CD4-positive, alpha-beta T cell treated with Interleukin-2 at 100 ng/mL for 4 hours (primary cell): ENCODE results near the gene KDM7A.

Experiments used
- DNase-seq: peaks from one replicate; pipeline ENCODE4 v3.0.0-alpha.2; 2020; ENCODE audit warnings: low spot score

Gene KDM7A

DNA sequence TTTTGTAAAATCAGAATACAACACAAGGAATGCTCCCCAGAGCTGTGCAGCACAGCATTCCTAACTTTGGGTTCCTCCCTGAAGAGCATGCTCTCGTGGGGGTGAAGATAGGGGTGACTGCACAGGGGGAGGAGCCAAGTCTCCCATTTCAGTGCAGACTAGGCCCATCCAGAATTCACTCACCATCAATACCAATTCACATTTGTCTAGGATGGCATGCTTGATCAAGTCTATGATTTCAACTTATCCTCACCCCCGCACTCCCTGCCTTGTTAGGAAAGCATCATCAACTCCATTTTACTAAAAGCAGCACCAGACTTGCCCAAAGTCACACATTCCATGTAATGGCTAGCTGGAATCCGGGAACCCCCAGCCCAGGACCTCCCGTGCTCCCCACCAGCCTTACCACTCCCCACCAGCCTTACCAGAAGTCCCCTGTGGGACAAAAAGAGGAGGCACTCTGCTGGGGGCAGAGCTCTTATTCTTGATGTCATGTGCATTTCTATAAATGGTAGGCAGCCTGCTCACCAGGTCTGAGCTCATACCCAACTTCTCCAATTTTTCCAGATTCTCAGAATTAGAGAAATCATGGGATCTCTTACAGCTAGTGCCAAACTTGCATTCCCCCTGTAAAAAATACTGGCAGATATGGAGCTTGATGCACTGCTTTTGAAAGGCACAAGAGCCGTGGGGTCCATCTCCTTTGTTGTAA, 120.2 kb downstream of the KDM7A start:
- DNase-seq: no peak

DNA sequence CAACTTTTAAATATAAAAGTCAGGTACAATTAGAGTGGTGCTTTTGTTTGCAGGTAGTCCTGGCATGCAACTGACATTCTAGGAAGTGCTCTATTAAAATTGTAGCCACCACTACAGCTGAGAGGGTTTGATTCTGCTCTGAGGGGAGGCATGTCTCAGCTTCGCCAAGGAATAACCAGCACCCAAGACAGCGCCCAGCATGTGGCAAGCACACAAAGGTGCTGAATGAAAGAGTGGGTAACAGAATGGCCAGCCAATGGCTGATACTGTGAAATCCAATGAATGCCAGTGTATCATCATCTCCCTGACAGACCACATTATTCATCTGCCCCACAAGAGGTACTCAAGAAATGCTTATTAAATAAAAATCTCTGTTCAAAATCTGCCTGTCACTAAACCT, 121.0 kb downstream of the KDM7A start:
- no peak for DNase-seq

DNA sequence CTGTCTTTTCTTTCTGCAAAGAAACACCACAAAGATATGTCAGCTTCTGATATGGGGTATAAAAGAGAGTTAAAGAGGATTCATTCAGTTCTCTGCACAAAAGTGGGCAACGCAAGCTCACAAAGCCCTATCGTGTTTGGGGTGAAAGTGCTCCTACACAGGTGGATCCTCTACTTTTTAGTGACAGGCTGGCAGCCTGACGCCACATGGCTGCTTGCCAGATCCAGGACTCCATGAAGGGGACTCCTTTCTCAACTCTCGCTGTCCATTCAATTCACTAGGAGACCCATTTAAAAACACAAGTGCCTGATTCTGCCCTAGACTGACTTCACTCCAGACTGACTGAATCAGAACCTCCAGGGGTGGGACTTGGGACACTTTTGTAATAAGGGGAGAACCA, 122.0 kb downstream of the KDM7A start:
- no peak for DNase-seq

DNA sequence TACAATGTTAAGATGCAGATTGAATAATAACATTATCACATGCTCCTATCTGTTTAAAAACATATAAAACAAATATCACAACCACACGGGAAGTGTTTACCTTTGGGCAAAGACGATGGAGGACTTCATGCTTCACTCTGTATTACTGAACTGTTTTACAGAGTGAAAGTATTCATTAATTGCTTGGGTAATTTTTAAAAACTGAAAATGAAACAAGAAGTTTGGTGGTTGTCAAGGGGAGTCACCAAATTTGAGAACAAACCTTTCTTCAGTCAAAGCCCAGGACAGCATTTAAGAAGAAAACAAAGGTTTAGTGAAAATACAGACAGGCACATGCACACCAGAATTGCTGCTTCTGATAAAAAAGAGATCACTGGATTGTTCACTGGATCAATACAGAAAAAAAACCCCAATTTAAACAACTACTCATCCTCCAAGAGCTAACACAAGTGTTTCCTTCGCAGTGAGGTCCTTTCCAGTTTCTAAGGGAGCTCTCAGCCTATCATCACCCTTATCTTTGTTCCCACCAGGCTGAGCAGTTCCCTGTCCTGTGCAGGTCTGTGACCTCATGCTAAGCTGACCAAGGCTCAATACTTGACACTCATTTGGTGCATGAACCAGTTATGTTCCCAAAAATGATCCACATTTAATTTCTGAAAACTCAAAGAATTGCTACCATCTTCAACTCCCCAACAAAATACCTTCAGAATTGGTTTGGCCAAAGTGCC, 122.8 kb downstream of the KDM7A start:
- no peak for DNase-seq

DNA sequence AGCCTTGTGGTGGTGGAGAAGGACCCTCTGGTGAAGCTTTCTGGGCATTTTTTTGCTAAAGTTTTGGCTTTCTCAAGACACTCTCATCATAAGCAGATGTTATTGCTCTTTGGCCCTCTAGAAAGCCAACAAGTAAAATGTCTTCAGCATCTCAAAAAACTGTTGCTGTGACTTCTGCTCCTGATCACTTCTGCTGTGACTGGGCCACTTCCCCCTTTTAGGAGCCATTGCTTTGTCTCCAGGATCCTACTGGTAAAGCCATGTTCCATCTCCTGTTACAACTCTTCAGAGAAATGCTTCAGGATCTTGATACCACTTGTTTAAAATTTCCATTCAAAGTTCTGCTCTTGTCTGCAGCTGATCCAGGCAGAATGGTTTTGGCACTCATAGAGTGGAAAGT, 125.0 kb downstream of the KDM7A start:
- DNase-seq: no peak

DNA sequence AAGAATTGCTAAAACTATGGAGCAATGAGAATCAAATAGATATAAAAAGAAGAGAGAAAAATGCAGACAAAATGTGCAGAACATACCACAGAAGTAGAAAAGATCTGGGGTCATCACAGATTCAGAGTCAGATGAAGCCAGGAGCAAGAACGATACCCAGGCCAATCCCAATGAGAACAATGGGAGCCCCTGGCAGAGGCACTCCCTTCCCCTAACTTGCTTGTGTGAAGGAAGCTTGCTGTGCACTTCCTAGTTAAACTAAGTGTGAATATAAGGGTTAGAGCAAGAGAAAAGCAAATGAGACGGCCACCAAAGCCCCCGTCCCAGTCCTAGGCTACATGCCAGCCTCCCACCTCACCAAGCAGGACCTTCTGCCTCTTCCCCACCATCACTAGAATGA, 126.7 kb downstream of the KDM7A start:
- DNase-seq: no peak

DNA sequence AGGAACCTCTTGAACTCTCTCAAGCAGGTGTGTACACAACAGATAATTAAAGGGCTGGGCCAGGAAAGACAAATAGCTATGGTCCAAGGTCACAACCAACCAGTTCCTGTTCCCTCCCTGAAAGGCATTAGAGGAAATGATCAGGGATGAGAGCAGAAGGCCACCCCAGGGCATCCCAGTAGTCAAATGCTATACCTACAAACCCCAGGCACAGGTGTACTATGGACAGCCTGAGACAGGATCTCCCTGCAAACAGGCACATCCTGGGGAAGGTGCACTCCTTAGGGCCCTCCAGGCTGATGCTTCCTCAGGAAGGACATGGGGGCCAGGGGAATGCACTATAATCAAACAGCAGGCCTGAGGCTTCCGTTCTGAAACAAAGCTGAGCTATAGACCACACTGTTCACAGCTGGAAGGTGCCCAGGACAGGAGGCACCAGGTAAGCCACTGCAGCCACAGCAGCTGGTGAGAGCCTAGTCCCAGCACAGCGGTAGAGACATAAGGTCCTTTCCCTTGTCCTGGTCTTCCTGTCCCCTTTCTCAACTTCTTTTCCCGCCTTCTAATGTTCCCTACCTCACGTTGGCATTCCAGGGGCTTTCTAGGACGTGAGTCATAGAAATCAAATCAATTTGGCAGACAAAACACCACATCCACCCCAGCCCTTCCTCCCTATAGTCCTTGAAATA, 127.3 kb downstream of the KDM7A start:
- DNase-seq: no peak

DNA sequence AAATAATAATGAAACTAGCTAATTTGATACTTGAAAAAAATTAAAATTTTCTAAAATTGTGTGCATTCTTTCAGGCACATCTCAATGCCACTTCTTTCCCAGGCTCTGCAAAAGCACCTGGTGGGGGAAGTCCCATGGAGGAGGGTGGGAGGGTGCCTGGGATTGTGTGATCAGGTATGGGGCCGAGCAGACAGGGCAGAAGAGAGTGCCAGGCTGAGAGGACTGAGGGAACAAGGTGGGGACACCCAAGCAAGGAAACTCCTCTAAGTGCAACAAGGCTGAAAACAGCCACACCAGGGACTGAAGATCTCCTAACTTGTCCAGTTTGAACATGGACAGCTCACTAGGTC, 127.8 kb downstream of the KDM7A start:
- no peak for DNase-seq

DNA sequence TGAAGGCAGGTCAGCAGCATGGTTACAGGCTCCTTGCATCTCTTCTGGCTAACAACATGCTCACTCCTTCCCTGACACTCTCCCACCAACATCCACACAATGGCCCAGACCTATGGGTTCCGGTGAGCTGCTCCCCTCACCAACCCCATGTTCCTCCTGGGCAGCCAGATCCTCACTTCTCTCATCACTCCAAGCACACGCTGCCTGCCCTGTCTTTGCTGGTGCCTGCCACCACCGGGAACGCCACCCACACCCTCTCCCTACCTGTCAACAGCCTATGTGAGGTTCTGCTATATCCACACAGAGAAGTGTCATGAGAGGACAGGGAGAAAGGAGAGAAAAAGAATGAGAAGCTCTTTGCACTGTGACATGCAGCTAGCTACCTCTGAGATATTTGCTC, 128.6 kb downstream of the KDM7A start:
- DNase-seq: no peak

DNA sequence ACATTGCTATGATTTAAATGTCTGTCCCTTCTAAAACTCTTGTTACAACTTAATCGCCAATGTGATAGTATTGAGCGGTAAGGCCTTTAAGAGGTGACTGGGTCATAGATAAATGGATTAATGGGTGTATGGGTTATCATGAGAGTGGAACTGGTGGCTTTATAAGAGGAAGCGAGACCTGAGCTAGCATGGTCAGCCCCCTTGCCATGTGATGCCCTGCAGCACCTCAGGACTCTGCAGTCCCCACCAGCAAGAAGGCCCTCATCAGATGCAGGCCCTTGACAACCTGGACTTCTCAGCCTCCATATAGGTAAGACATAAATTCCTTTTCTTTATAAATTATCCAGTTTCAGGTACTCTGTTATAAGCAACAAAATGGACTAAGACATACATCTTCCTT, 129.6 kb downstream of the KDM7A start:
- no peak for DNase-seq

DNA sequence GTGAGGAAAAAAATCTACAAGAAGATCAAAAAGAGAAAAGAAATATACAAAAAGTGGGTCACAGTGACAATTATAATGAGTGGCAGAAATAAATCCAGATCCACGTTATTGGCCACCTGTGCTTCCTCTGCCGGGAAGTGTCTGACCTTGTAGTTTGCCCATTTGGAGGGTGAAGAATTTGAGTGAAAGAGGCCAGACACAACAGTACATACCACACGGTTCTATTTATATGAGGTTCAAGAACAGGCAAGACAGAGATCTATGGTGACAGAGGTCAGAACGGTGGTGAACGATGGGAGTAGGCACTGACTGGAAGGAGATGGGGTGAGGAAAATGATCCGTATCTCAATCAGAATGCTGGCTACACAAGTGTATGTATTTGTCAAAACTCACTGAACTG, 131.1 kb downstream of the KDM7A start:
- no peak for DNase-seq

DNA sequence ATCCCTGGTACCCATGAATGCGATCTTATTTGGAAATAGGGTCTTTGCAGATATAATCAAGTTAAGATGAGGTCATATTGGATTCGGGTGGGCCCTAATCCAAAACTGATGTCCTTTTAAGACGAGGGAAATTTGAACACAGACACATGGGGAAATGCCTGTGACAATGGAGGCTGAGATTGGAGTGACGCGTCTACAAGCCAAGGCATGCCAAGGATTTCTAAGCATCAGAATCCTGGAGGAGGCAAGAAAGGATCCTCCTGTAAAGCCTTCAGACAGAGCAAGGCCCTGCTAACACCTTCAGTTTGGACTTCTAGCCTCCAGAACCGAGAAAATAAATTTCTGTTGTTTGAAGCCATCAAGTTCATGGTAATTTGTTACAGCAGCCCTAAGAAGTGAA, 132.5 kb downstream of the KDM7A start:
- no peak for DNase-seq

DNA sequence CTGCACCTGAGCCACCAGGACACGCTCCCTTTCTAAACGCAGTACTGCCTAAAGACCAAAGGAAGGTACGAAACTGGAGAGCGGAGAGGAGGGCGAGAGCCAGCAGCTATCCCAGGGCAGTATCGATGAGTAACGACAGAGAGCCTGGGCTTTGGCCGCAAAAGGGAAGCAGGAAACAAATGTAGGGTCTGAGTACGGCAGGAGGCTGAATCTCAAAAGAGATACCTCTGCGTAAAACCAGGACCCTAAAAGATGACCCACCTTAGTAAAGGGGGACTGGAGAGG, 134.5 kb downstream of the KDM7A start:
- DNase-seq: no peak

DNA sequence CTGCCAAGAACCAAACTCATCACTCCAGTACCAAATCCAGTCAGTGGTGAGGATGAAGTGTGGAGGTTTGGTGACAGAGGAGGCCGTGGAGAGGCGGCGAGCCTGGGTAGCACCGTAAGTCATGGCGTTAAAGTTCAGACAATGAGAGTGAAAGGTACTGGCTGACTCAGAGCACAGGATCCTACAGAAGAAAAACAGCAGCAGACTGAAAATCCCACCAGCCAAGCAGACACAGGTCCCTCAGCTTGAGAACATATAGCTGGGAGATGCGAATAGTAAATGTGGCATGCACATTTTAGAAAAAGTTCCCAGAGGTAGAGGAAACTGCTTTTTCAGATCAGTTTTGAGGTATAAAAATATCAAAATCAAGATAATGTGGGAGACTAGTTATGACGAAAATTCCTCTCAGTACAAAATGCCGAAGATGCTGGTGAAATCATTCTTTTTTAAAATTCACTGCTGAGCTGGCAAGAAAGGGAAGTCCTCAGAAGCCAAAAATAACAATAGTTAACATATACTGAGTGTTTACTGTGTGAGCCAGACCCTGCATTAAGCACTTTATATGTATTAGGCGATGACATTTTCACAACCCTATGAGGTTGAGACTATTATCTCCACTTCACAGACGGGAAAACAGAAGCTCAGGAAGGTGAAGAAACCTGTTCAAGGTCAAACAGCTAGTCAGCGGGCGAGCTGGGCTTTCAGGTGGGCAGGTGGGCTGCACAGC, 135.0 kb downstream of the KDM7A start:
- no peak for DNase-seq

DNA sequence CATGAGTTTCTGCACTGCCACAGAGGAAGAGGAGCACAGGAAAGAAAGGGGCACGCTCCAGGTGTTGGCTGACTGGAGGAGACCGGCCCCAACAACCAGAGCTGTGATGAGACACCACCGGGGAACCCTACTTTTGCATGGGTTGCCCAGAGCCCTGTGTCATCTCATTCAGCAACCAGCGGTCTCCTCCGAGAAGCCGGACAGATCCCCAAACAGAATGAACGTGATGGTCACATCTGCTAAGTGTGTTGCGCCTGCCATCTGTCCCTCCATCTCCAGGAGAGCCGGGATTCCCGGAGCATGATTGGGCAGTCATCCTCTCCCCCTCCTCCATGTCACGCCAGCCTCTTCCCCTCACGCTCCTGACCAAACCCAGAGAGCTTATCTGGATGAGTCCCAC, 136.9 kb downstream of the KDM7A start:
- no peak for DNase-seq

DNA sequence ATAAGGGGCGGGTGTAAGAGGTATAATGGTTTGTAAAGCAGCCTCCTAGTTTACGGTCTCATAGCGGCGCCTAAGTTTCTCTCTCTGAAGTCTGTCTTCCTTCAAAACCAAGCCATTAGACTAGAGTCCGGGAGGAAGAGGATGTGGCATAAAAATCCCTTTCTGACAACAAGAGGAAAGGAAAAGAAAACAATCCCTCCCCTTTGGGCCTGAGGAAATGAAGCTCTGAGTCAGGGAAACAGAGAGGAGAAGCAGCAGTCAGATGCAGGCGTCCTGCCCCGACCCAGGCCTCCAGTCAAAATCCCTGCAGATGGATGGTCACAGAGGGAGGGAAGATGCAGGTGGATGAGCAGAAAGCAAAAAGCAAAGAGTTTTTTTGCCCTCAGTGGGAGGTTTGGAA, 137.7 kb downstream of the KDM7A start:
- no peak for DNase-seq

DNA sequence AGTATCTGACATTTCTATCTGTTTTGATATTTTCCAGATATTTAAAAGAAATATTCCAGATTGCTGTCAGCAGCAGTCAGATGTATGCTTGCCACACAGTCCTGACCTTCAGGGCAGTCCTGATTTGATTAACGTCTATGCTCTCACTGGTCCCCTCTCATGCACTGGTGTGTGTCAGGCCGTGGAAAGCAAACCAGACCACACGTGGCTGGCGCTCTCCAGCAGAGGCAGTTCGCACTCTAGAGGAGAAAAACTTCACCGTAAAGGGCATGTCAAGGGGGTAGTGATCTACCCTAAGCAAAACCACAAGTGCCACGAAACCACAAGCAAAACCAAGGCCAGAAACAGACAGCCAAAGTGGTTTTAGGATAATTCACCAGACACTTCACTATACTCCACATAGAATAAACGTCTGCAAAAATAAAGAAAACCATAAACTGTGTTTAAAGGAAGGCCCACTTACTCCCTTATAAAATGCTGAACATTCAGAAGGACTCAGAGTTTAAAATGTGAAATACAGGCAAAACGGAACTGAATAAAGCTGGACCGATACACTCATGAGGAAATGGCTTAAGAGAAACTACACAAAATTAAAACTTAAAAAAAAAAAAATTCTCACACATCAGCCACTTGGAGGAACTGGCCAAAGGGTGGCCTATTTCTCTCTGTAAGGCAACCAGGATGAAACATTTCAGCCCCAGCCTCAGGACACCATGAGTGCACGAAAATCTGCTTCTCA, 140.4 kb downstream of the KDM7A start:
- DNase-seq: peak; percentile 29

DNA sequence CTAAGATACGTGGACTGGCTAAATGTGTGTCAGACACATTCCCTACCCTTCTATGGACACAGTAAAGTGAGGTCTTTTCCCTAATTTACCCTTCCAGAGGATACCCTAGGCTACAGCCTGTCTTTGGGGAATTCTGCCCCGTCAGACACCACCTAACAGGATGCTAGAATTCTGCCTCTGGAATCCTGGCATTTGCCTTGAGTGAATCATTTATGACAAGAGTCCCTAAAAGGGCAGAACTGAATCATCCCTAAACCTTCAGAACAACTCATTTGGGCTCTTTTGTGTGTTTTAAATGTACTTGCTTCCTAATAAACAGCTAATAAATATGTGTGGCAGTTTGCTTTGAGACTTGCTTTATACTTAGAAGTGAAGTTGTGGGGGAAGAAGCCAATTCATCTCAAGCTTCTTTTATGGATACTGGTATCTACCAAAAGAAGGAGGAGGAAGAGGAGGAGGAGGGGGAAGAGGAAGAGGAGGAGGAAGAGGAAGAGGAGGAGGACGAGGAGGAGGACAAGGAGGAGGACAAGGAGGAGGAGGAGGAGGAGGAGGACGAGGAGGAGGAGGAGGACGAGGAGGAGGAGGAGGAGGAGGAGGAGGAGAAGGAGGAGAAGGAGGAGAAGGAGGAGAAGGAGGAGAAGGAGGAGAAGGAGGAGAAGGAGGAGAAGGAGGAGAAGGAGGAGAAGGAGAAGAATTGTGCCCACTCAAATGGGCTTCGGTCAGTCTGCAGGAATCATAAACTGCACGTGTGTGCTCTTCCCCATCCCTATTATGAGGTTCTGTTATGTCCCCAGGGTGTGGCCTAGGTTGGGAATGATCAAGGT, 141.2 kb downstream of the KDM7A start:
- DNase-seq: no peak
